ENCODE data around the gene TFG.

TFG gene

GRCh38 chr3:100708644-100708988 is 678 bp upstream of the TFG start:
- no peak for DNase-seq

- peak; percentile 12 for DNase-seq
Observed at GRCh38 chr3:100709842-100710260, 557 bp downstream of the TFG start.

- peak; percentile 5 for DNase-seq
Observed at GRCh38 chr3:100710261-100710968, 1.1 kb downstream of the TFG start.

- no peak for DNase-seq
Observed at GRCh38 chr3:100715176-100715575, 5.9 kb downstream of the TFG start.

- DNase-seq = no peak
Observed at GRCh38 chr3:100717063-100717462, 7.8 kb downstream of the TFG start.

- DNase-seq = no peak
Observed at GRCh38 chr3:100717637-100718487, 8.6 kb downstream of the TFG start.

- DNase-seq = no peak
Observed at GRCh38 chr3:100719136-100719535, 9.8 kb downstream of the TFG start.

GRCh38 chr3:100720426-100720825 is 11.1 kb downstream of the TFG start:
- DNase-seq = no peak

- no peak for DNase-seq
Observed at GRCh38 chr3:100725935-100726513, 16.7 kb downstream of the TFG start.

- no peak for DNase-seq
Observed at GRCh38 chr3:100726706-100727105, 17.4 kb downstream of the TFG start.

- DNase-seq = no peak
Observed at GRCh38 chr3:100730524-100730923, 21.2 kb downstream of the TFG start.

GRCh38 chr3:100732435-100732834 is 23.1 kb downstream of the TFG start:
- DNase-seq = no peak

GRCh38 chr3:100737334-100737733 is 28.0 kb downstream of the TFG start:
- no peak for DNase-seq

GRCh38 chr3:100740207-100740606 is 30.9 kb downstream of the TFG start:
- DNase-seq = no peak

GRCh38 chr3:100743535-100743934 is 34.2 kb downstream of the TFG start:
- no peak for DNase-seq

- DNase-seq = no peak
Observed at GRCh38 chr3:100744671-100745070, 35.4 kb downstream of the TFG start.

GRCh38 chr3:100745617-100746016 is 36.3 kb downstream of the TFG start:
- no peak for DNase-seq

GRCh38 chr3:100746092-100746491 is 36.8 kb downstream of the TFG start:
- no peak for DNase-seq

GRCh38 chr3:100748220-100748619 is 38.9 kb downstream of the TFG start:
- no peak for DNase-seq

GRCh38 chr3:100748967-100749366 is 39.7 kb downstream of the TFG start:
- no peak for DNase-seq

- no peak for DNase-seq
Observed at GRCh38 chr3:100753846-100754245, 44.6 kb downstream of the TFG start.

GRCh38 chr3:100754563-100755334 is 45.5 kb downstream of the TFG start:
- DNase-seq = no peak

- DNase-seq = no peak
Observed at GRCh38 chr3:100756441-100756840, 47.1 kb downstream of the TFG start.
